Neural cell (in vitro differentiated cells): ENCODE measurements around the gene ERAL1. TPM values are rescaled to one million over a fixed set of nuclear protein-coding genes. Genes with fewer than 3 reads are reported as not detected.
A peak's percentile ranks its signal among the peaks of the same experiment; 100 is the strongest.
"Not testable (repeated sequence)": the region's sequence is repeated elsewhere in the genome, so short reads cannot be mapped to it uniquely, and the experiment has no call there.

Experiments used
- H2AFZ ChIP-seq: fragments of 200-600, 300-800 bp; sonication (generic), shearing (Covaris generic); 2 replicates; pipeline ENCODE4 v1.6.0; 2014; ENCODE audit warnings: low read depth, mild to moderate bottlenecking, antibody characterized with exemption, low read length, moderate library complexity
- H3F3A ChIP-seq: fragments of 200-600 bp; shearing (Covaris generic); 2 replicates; pipeline ENCODE4 v1.6.1; 2016; ENCODE audit warnings: mild to moderate bottlenecking, moderate library complexity, mixed read lengths, antibody characterized with exemption, low read length; ENCODE audit not compliant: insufficient read depth, poor library complexity, severe bottlenecking
- H3K27ac ChIP-seq: fragments of 200-600, 300-800 bp; sonication (generic), shearing (Covaris generic); 2 replicates; pipeline ENCODE4 v1.5.1; 2014; ENCODE audit warnings: mild to moderate bottlenecking, low read length, moderate library complexity
- H3K27me3 ChIP-seq: fragments of 300-800, 200-600 bp; sonication (generic), shearing (Covaris generic); 2 replicates; pipeline ENCODE4 v1.6.0; 2014; ENCODE audit warnings: mild to moderate bottlenecking, low read depth, low read length, moderate library complexity; ENCODE audit not compliant: insufficient read depth
- H3K36me3 ChIP-seq: fragments of 300-800, 200-600 bp; sonication (generic), shearing (Covaris generic); 2 replicates; pipeline ENCODE4 v1.5.1; 2014; ENCODE audit warnings: mild to moderate bottlenecking, antibody characterized with exemption, low read length, moderate library complexity; ENCODE audit not compliant: insufficient read depth
- H3K4me2 ChIP-seq: fragments of 300-800, 200-600 bp; sonication (generic), shearing (Covaris generic); 2 replicates; pipeline ENCODE4 v1.6.0; 2014; ENCODE audit warnings: mild to moderate bottlenecking, low read length
- H3K4me3 ChIP-seq: fragments of 300-800, 200-600 bp; sonication (generic), shearing (Covaris generic); 2 replicates; pipeline ENCODE4 v1.5.1; 2014; ENCODE audit warnings: mild to moderate bottlenecking, low read length, moderate library complexity
- H3K79me2 ChIP-seq: fragments of 200-600 bp; shearing (Covaris generic); replicated peaks from 2 replicates; pipeline ENCODE4 v1.6.0; 2014; ENCODE audit warnings: mild to moderate bottlenecking, low read length, moderate library complexity; ENCODE audit not compliant: insufficient read depth
- H3K9ac ChIP-seq: fragments of 300-800, 200-600 bp; sonication (generic), shearing (Covaris generic); 2 replicates; pipeline ENCODE4 v1.6.1; 2016; ENCODE audit warnings: mild to moderate bottlenecking, low read length, mixed read lengths
- H3K9me2 ChIP-seq: fragments of 200-600 bp; shearing (Covaris generic); 2 replicates; pipeline ENCODE4 v1.6.1; 2016; ENCODE audit warnings: mild to moderate bottlenecking, low read length, mixed read lengths; ENCODE audit not compliant: insufficient read depth
- H3K9me3 ChIP-seq: fragments of 200-600, 300-800 bp; sonication (generic), shearing (Covaris generic); 2 replicates; pipeline ENCODE4 v1.6.1; 2016; ENCODE audit warnings: mild to moderate bottlenecking, mixed run types, low read length, moderate library complexity, mixed read lengths
- H4K20me1 ChIP-seq: fragments of 200-600 bp; shearing (Covaris generic); 2 replicates; pipeline ENCODE4 v1.6.1; 2016; ENCODE audit warnings: mild to moderate bottlenecking, mixed run types; ENCODE audit not compliant: insufficient read depth
- EP300 ChIP-seq: fragments of 450-650 bp; conservative IDR thresholded peaks from 2 replicates; pipeline ENCODE4 v1.6.1; 2014; ENCODE audit warnings: antibody characterized with exemption, mild to moderate bottlenecking, moderate library complexity; ENCODE audit not compliant: poor library complexity, severe bottlenecking
- EZH2 ChIP-seq: fragments of 200-600, 300-800 bp; shearing (Covaris generic), sonication (generic); IDR thresholded peaks from 2 replicates; pipeline ENCODE4 v1.6.1; 2014; ENCODE audit warnings: antibody characterized with exemption, low read length, borderline replicate concordance, mild to moderate bottlenecking; ENCODE audit not compliant: insufficient read depth, poor library complexity, severe bottlenecking
- MXI1 ChIP-seq: fragments of 450-650 bp; conservative IDR thresholded peaks from 2 replicates; pipeline ENCODE4 v1.6.1; 2014; ENCODE audit warnings: antibody characterized with exemption, mild to moderate bottlenecking; ENCODE audit not compliant: poor library complexity, severe bottlenecking
- POLR2AphosphoS5 ChIP-seq: IDR thresholded peaks from 2 replicates; pipeline ENCODE4 v1.6.1; 2012
- RAD21 ChIP-seq: fragments of 450-650 bp; conservative IDR thresholded peaks from 2 replicates; pipeline ENCODE4 v1.6.1; 2014; ENCODE audit warnings: antibody characterized with exemption, mild to moderate bottlenecking, moderate library complexity
- SMC3 ChIP-seq: fragments of 450-650 bp; conservative IDR thresholded peaks from 2 replicates; pipeline ENCODE4 v1.6.1; 2014; ENCODE audit warnings: antibody characterized with exemption, mild to moderate bottlenecking, moderate library complexity; ENCODE audit not compliant: poor library complexity
- TAF1 ChIP-seq: IDR thresholded peaks from 2 replicates; pipeline ENCODE4 v1.6.1; 2012; ENCODE audit warnings: low read depth
- polyA plus RNA-seq: library from polyadenylated mRNA; depleted of rRNA; stranded (reverse); fragments of >200 nt; gene quantifications from 2 replicates; pipeline ENCODE4 v1.2.3, GENCODE V29; 2014
- TF ChIP-seq, protein P1 (sequence below): IDR thresholded peaks from 2 replicates; pipeline ENCODE4 v1.6.1; 2012; ENCODE audit warnings: borderline replicate concordance
- TF ChIP-seq, protein P2 (sequence below): fragments of 450-650 bp; IDR thresholded peaks from 2 replicates; pipeline ENCODE4 v1.5.1; 2014; ENCODE audit warnings: antibody characterized with exemption, mild to moderate bottlenecking, moderate library complexity; ENCODE audit not compliant: poor library complexity, severe bottlenecking

ERAL1 gene
- polyA plus RNA-seq, 1 donor from 2014 or later, result 31.8 TPM

DNA sequence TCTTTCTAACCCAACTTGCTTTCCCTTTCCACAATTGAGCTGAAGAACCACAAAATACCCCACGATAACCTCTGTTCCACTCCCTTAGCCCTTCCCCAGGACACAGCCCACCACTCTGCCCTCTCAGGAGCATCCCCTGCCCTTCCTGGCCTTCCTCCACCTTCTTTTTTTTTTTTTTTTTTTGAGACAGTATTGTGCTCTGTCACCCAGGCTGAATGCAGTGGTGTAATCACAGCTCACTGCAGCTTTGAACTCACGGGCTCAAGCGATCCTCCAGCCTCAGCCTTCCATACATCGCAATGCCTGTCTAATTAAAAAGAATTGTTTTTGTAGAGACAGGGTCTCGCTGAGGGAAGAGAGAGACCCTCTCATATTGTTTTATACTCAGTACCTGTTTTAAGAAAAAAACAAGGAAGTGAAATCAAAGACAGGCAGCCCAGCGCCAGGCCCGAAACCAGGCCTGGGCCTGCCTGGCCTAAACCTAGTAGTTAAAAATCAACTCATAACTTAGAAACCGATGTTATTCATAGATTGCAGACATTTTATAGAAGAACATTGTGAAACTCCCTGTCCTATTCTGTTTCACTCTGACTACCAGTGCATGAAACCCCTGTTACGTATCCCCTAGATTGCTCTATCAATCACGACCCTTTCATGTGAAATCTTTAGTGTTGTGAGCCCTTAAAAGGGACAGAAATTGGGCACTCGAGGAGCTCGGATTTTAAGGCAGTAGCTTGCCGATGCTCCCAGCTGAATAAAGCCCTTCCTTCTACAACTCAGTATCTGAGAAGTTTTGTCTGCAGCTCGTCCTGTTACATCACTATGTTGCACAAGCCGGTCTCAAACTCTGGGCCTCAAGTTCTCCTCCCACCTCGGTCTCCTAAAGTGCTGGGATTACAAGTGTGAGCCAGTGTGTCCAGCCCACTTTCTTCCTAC lies 38.7 kb downstream of the ERAL1 start:
- H3K4me3 ChIP-seq, H3K9me3 ChIP-seq, H3K9me2 ChIP-seq, H3K36me3 ChIP-seq, H4K20me1 ChIP-seq, H3K27ac ChIP-seq, H3K4me2 ChIP-seq, H3K27me3 ChIP-seq, H3F3A ChIP-seq, H3K9ac ChIP-seq, H2AFZ ChIP-seq: not testable (repeated sequence)
- H3K79me2 ChIP-seq, result peaks cover 26% of the 10 kb centered on the region

DNA sequence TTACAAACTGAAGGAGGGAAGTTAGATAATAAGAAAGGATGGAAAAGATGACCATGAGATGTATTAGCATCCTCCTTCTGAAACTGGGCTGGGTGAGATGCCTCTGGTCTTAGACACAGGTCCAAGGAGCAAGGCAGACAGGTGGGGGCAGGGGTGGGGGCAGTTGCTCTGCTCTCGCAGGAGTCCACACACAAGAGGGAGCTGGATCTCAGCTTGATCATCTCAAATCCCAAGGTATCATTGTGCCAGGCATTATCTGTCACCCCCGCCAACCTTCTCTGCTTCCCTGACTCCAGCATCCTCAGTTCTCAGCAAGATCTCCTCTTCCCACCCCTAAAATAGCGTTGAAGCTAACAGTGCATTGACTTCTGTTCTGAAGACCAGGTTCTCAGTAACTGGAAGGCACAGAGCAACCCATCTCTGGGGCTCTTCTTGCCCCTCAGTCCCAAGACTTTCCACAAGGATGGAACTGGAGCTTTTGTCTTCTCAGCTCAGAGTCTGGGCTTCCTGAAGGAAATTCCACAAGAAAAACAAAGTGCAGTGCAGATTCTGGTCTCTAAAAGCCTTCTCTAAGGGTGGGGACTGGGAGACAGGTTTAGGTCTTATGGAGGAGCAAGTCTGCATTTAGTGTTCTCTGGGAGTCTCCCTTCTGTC lies 41.1 kb downstream of the ERAL1 start:
- H3K79me2 ChIP-seq, result peaks cover 33% of the 10 kb centered on the region
- H3K4me3 ChIP-seq, result peak overlapping the region; percentile 71
- no peaks in the 10 kb centered on the region for H3K27me3 ChIP-seq
- no peak overlapping the region for H2AFZ ChIP-seq
- no peaks in the 10 kb centered on the region for H4K20me1 ChIP-seq
- H3K36me3 ChIP-seq, result no peaks in the 10 kb centered on the region
- H3K9ac ChIP-seq, result peak overlapping the region; percentile 85
- H3K9me3 ChIP-seq, result no peaks in the 10 kb centered on the region
- peak overlapping the region; percentile 71 for H3K27ac ChIP-seq
- no peaks in the 10 kb centered on the region for H3F3A ChIP-seq
- H3K9me2 ChIP-seq, result no peaks in the 10 kb centered on the region
- TF ChIP-seq TAF1 (no peak), SMC3 (no peak), MXI1 (no peak)
- TF ChIP-seq, protein P1, sequence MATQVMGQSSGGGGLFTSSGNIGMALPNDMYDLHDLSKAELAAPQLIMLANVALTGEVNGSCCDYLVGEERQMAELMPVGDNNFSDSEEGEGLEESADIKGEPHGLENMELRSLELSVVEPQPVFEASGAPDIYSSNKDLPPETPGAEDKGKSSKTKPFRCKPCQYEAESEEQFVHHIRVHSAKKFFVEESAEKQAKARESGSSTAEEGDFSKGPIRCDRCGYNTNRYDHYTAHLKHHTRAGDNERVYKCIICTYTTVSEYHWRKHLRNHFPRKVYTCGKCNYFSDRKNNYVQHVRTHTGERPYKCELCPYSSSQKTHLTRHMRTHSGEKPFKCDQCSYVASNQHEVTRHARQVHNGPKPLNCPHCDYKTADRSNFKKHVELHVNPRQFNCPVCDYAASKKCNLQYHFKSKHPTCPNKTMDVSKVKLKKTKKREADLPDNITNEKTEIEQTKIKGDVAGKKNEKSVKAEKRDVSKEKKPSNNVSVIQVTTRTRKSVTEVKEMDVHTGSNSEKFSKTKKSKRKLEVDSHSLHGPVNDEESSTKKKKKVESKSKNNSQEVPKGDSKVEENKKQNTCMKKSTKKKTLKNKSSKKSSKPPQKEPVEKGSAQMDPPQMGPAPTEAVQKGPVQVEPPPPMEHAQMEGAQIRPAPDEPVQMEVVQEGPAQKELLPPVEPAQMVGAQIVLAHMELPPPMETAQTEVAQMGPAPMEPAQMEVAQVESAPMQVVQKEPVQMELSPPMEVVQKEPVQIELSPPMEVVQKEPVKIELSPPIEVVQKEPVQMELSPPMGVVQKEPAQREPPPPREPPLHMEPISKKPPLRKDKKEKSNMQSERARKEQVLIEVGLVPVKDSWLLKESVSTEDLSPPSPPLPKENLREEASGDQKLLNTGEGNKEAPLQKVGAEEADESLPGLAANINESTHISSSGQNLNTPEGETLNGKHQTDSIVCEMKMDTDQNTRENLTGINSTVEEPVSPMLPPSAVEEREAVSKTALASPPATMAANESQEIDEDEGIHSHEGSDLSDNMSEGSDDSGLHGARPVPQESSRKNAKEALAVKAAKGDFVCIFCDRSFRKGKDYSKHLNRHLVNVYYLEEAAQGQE, result no peak
- peak overlapping the region; percentile 79 for H3K4me2 ChIP-seq

DNA sequence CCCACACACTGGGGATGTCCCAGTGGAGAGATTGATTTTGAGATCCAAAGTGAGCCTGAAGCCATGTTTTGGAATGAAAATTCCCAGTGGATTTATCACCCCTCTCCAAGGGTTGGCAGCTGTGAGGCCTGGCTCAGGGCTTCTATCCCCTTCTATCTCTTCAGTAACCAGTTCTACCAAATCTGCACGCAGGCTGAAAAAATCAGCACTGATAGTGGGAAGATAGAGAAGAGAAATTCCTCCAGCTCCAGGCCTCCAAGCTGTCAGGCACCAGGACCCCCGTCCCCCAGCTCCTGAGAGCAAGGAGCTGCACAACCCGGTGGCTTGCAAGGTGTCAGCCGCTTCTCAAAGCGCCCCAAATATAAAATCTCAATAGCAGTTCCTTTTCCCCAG lies 41.7 kb downstream of the ERAL1 start:
- no peaks in the 10 kb centered on the region for H3K27me3 ChIP-seq
- H3K36me3 ChIP-seq, result no peaks in the 10 kb centered on the region
- no peaks in the 10 kb centered on the region for H3K9me2 ChIP-seq
- peak overlapping the region; percentile 71 for H3K4me3 ChIP-seq
- H2AFZ ChIP-seq, result no peak overlapping the region
- H3K27ac ChIP-seq, result peak overlapping the region; percentile 71
- no peaks in the 10 kb centered on the region for H4K20me1 ChIP-seq
- H3K4me2 ChIP-seq, result peak overlapping the region; percentile 79
- H3F3A ChIP-seq, result no peaks in the 10 kb centered on the region
- peaks cover 34% of the 10 kb centered on the region for H3K79me2 ChIP-seq
- peak overlapping the region; percentile 85 for H3K9ac ChIP-seq
- TF ChIP-seq MXI1 (no peak), SMC3 (no peak), EZH2 (no peak), RAD21 (no peak), EP300 (no peak), POLR2AphosphoS5 (no peak), TAF1 (no peak)
- TF ChIP-seq, protein P1, result no peak
- TF ChIP-seq, protein P2, sequence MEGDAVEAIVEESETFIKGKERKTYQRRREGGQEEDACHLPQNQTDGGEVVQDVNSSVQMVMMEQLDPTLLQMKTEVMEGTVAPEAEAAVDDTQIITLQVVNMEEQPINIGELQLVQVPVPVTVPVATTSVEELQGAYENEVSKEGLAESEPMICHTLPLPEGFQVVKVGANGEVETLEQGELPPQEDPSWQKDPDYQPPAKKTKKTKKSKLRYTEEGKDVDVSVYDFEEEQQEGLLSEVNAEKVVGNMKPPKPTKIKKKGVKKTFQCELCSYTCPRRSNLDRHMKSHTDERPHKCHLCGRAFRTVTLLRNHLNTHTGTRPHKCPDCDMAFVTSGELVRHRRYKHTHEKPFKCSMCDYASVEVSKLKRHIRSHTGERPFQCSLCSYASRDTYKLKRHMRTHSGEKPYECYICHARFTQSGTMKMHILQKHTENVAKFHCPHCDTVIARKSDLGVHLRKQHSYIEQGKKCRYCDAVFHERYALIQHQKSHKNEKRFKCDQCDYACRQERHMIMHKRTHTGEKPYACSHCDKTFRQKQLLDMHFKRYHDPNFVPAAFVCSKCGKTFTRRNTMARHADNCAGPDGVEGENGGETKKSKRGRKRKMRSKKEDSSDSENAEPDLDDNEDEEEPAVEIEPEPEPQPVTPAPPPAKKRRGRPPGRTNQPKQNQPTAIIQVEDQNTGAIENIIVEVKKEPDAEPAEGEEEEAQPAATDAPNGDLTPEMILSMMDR, result no peak
- H3K9me3 ChIP-seq, result no peaks in the 10 kb centered on the region
